H1 (cell line): ENCODE measurements around the gene CAPS2. TPM values are rescaled to one million over a fixed set of nuclear protein-coding genes. Genes with fewer than 3 reads are reported as not detected.

Source experiments
- CTCF ChIA-PET: fragments of 300-600 bp; sonication (Branson Sonifier 250); formaldehyde crosslinking; loops from one replicate; lab custom pipeline; 2021; ENCODE audit not compliant: partially characterized antibody; lab: Charles Lee
- POLR2A ChIA-PET: fragments of 300-600 bp; sonication (Branson Sonifier 250); formaldehyde crosslinking; loops from one replicate; lab custom pipeline; 2021; ENCODE audit warnings: inconsistent platforms; ENCODE audit not compliant: partially characterized antibody; lab: Charles Lee
- DNase-seq, 2 experiments: peaks; one replicate each; pipeline versions ENCODE4 v3.0.0 to v3.0.0-alpha.2; 2010 to 2022; ENCODE audit warnings: low spot score in 2 of 2, low read depth in 1 of 2, mixed read lengths in 1 of 2
- FAIRE-seq: peaks from 2 replicates; lab custom pipeline; 2011; peaks lifted over from hg19 to GRCh38; lab: Jason Lieb, UNC
- H2AFZ ChIP-seq: 2 replicates; pipeline ENCODE4 v1.8.1; 2012; ENCODE audit warnings: low read length, inconsistent platforms
- H2AK5ac ChIP-seq: 2 replicates; pipeline ENCODE4 v1.6.1; 2013; ENCODE audit warnings: low read depth, low read length
- H2BK120ac ChIP-seq: replicated peaks from 2 replicates; pipeline ENCODE3; 2013; ENCODE audit warnings: low read depth, low read length, inconsistent platforms
- H2BK12ac ChIP-seq: 2 replicates; pipeline ENCODE4 v1.6.1; 2013; ENCODE audit warnings: low read depth, low read length
- H2BK15ac ChIP-seq: 2 replicates; pipeline ENCODE4 v1.6.1; 2013; ENCODE audit warnings: low read length
- H2BK20ac ChIP-seq: 2 replicates; pipeline ENCODE4 v1.6.1; 2013; ENCODE audit warnings: low read length
- H2BK5ac ChIP-seq: 2 replicates; pipeline ENCODE4 v1.6.1; 2013; ENCODE audit warnings: low read depth, low read length
- H3K14ac ChIP-seq: 2 replicates; pipeline ENCODE4 v1.6.1; 2013; ENCODE audit warnings: inconsistent platforms; ENCODE audit not compliant: insufficient read length
- H3K18ac ChIP-seq: 2 replicates; pipeline ENCODE4 v1.6.1; 2013; ENCODE audit warnings: low read length; ENCODE audit errors: extremely low read depth
- H3K23ac ChIP-seq: 2 replicates; pipeline ENCODE4 v1.6.1; 2013; ENCODE audit warnings: inconsistent platforms; ENCODE audit not compliant: insufficient read length
- H3K23me2 ChIP-seq: 2 replicates; pipeline ENCODE4 v1.6.1; 2013; ENCODE audit warnings: low read depth, low read length
- H3K27ac ChIP-seq: 2 replicates; pipeline ENCODE4 v1.6.1; 2011; ENCODE audit warnings: low read depth, low read length, inconsistent platforms
- H3K27me3 ChIP-seq, 4 experiments: replicated peaks in 1 of 4; 1 replicate in 1 of 4; 2 replicates in 3 of 4; pipeline versions ENCODE4 v1.6.1 to v1.8.1; 2011 to 2013; ENCODE audit warnings: low read length in 3 of 4, mild to moderate bottlenecking in 3 of 4, inconsistent platforms in 2 of 4, mixed read lengths in 2 of 4, moderate library complexity in 1 of 4; ENCODE audit not compliant: control insufficient read depth in 3 of 4, insufficient read depth in 3 of 4; ENCODE audit errors: extremely low read depth in 1 of 4
- H3K36me3 ChIP-seq, 4 experiments: 2 replicates each; pipeline versions ENCODE4 v1.6.1 to v1.8.1; 2011 to 2013; ENCODE audit warnings: mild to moderate bottlenecking in 4 of 4, low read length in 3 of 4, moderate library complexity in 2 of 4, control low read depth in 1 of 4, inconsistent platforms in 1 of 4; ENCODE audit not compliant: insufficient read depth in 4 of 4, control insufficient read depth in 2 of 4
- H3K4ac ChIP-seq: replicated peaks from 2 replicates; pipeline ENCODE3; 2013; ENCODE audit warnings: low read length, low read depth, mixed read lengths, inconsistent platforms; ENCODE audit not compliant: insufficient read length
- H3K4me1 ChIP-seq, 4 experiments: replicated peaks in 1 of 4; 1 replicate in 1 of 4; 2 replicates in 3 of 4; pipeline versions ENCODE4 v1.6.1 to v1.8.1; 2011 to 2013; ENCODE audit warnings: low read length in 3 of 4, inconsistent platforms in 2 of 4, mixed read lengths in 1 of 4; ENCODE audit not compliant: insufficient read depth in 4 of 4, control insufficient read depth in 3 of 4
- H3K4me2 ChIP-seq, 2 experiments: 2 replicates each; pipeline versions ENCODE4 v1.6.1 to v1.8.1; 2011 to 2013; ENCODE audit warnings: low read depth in 2 of 2, low read length in 2 of 2, control low read depth in 1 of 2, inconsistent platforms in 1 of 2, mild to moderate bottlenecking in 1 of 2; ENCODE audit not compliant: insufficient read depth in 1 of 2
- H3K4me3 ChIP-seq, 4 experiments: fragments of 200-600, 300-600 bp in 1 of 4; sonication (generic), shearing (Covaris generic), sonication (Bioruptor Twin) in 1 of 4; 2 replicates each; pipeline versions ENCODE4 v1.5.1 to v1.8.1; 2011 to 2016; ENCODE audit warnings: low read length in 4 of 4, low read depth in 3 of 4, control low read depth in 2 of 4, inconsistent platforms in 2 of 4, mild to moderate bottlenecking in 2 of 4, mixed read lengths in 1 of 4, moderate library complexity in 1 of 4; ENCODE audit not compliant: insufficient read depth in 2 of 4; ENCODE audit errors: extremely low read depth in 1 of 4
- H3K56ac ChIP-seq: replicated peaks from 2 replicates; pipeline ENCODE3; 2013; ENCODE audit warnings: low read depth, mild to moderate bottlenecking, mixed read lengths, low read length, inconsistent platforms; ENCODE audit not compliant: insufficient read length
- H3K79me1 ChIP-seq: 2 replicates; pipeline ENCODE4 v1.6.1; 2013; ENCODE audit warnings: low read depth, low read length, control low read depth
- H3K79me2 ChIP-seq, 2 experiments: 2 replicates each; pipeline versions ENCODE4 v1.6.1 to v1.8.1; 2012 to 2013; ENCODE audit warnings: low read length in 2 of 2, mild to moderate bottlenecking in 2 of 2, inconsistent platforms in 1 of 2; ENCODE audit not compliant: insufficient read depth in 2 of 2, control insufficient read depth in 1 of 2
- H3K9ac ChIP-seq, 4 experiments: replicated peaks in 1 of 4; 1 replicate in 1 of 4; 2 replicates in 3 of 4; pipeline versions ENCODE4 v1.6.1 to v1.8.1; 2011 to 2013; ENCODE audit warnings: low read depth in 3 of 4, low read length in 3 of 4, control low read depth in 2 of 4, mild to moderate bottlenecking in 2 of 4, moderate library complexity in 2 of 4, inconsistent platforms in 1 of 4; ENCODE audit errors: extremely low read depth in 1 of 4
- H3K9me3 ChIP-seq, 2 experiments: 2 replicates each; pipeline versions ENCODE4 v1.6.1 to v1.8.1; 2012 to 2013; ENCODE audit warnings: mild to moderate bottlenecking in 2 of 2, moderate library complexity in 2 of 2, control low read depth in 1 of 2, inconsistent platforms in 1 of 2, low read depth in 1 of 2, low read length in 1 of 2, mixed read lengths in 1 of 2; ENCODE audit not compliant: insufficient read depth in 2 of 2
- H4K20me1 ChIP-seq, 2 experiments: replicated peaks in 1 of 2; 2 replicates each; pipeline versions ENCODE3 to v1.8.1; 2011 to 2013; ENCODE audit warnings: inconsistent platforms in 2 of 2, low read length in 2 of 2, mild to moderate bottlenecking in 1 of 2; ENCODE audit not compliant: insufficient read depth in 2 of 2, control insufficient read depth in 1 of 2
- H4K5ac ChIP-seq: 2 replicates; pipeline ENCODE4 v1.6.1; 2013; ENCODE audit warnings: low read length, low read depth, mixed read lengths, inconsistent platforms; ENCODE audit not compliant: insufficient read length
- H4K8ac ChIP-seq: 2 replicates; pipeline ENCODE4 v1.8.0; 2013; ENCODE audit warnings: mild to moderate bottlenecking, moderate library complexity, low read length, inconsistent platforms; ENCODE audit not compliant: insufficient read depth; ENCODE audit errors: extremely low read depth
- H4K91ac ChIP-seq: replicated peaks from 2 replicates; pipeline ENCODE3; 2013; ENCODE audit warnings: low read length, mixed read lengths, inconsistent platforms; ENCODE audit not compliant: insufficient read length
- CBX5 ChIP-seq: fragments of 300-800, 300-1000 bp; sonication (generic); IDR thresholded peaks from 2 replicates; pipeline ENCODE4 v1.7.1; 2016; ENCODE audit warnings: antibody characterized with exemption, low read length, low read depth
- CBX8 ChIP-seq: fragments of 300-800, 300-1000 bp; sonication (generic); IDR thresholded peaks from 2 replicates; pipeline ENCODE4 v1.7.1; 2016; ENCODE audit warnings: low read depth, low read length, borderline replicate concordance
- CREB1 ChIP-seq: IDR thresholded peaks from 2 replicates; pipeline ENCODE4 v1.6.1; 2012; ENCODE audit warnings: inconsistent platforms
- EZH2 ChIP-seq: fragments of 200-600 bp; sonication (generic); IDR thresholded peaks from 2 replicates; pipeline ENCODE4 v1.7.1; 2012; ENCODE audit warnings: low read depth, mild to moderate bottlenecking, moderate library complexity, low read length, inconsistent platforms; ENCODE audit not compliant: severe bottlenecking
- JUN ChIP-seq: IDR thresholded peaks from 2 replicates; pipeline ENCODE4 v1.6.1; 2011; ENCODE audit warnings: low read depth, mild to moderate bottlenecking, improper control_type of control experiment, low read length
- JUND ChIP-seq: IDR thresholded peaks from 2 replicates; pipeline ENCODE4 v1.6.1; 2011; ENCODE audit warnings: mild to moderate bottlenecking, improper control_type of control experiment, low read length
- KDM5A ChIP-seq: fragments of 200-600 bp; IDR thresholded peaks from 2 replicates; pipeline ENCODE4 v1.7.1; 2012; ENCODE audit warnings: mild to moderate bottlenecking, low read length, inconsistent platforms, mixed read lengths
- NRF1 ChIP-seq: IDR thresholded peaks from 2 replicates; pipeline ENCODE4 v1.6.1; 2011; ENCODE audit warnings: mild to moderate bottlenecking, low read depth, low read length, improper control_type of control experiment
- POLR2A ChIP-seq, 2 experiments: IDR thresholded peaks; 1 replicate in 1 of 2; 2 replicates in 1 of 2; pipeline ENCODE4 v1.6.1; 2011; ENCODE audit warnings: low read depth in 2 of 2, low read length in 2 of 2, mild to moderate bottlenecking in 2 of 2; ENCODE audit errors: control extremely low read depth in 1 of 2
- RNF2 ChIP-seq: fragments of 200-900, 300-1000 bp; sonication (generic); IDR thresholded peaks from 2 replicates; pipeline ENCODE4 v1.7.1; 2016; ENCODE audit warnings: borderline replicate concordance, low read depth, mild to moderate bottlenecking, antibody characterized with exemption, low read length; ENCODE audit not compliant: poor library complexity, severe bottlenecking; ENCODE audit errors: missing control alignments
- RXRA ChIP-seq: IDR thresholded peaks from 2 replicates; pipeline ENCODE4 v1.6.1; 2011; ENCODE audit warnings: low read depth, mild to moderate bottlenecking, low read length, moderate library complexity; ENCODE audit not compliant: insufficient read depth
- SAP30 ChIP-seq: fragments of 300-600 bp; sonication (generic); IDR thresholded peaks from 2 replicates; pipeline ENCODE4 v1.7.1; 2012; ENCODE audit warnings: low read length, moderate library complexity, mild to moderate bottlenecking, inconsistent platforms; ENCODE audit not compliant: insufficient read depth, insufficient replicate concordance
- SIN3A ChIP-seq, 2 experiments: IDR thresholded peaks in 1 of 2; conservative IDR thresholded peaks in 1 of 2; 2 replicates each; pipeline ENCODE4 v1.6.1; 2011 to 2012; ENCODE audit warnings: low read length in 2 of 2, improper control_type of control experiment in 1 of 2, low read depth in 1 of 2, mild to moderate bottlenecking in 1 of 2
- TAF7 ChIP-seq: optimal IDR thresholded peaks from 2 replicates; pipeline ENCODE3; 2011; ENCODE audit warnings: low read depth, mild to moderate bottlenecking, inconsistent platforms, low read length, moderate library complexity, borderline replicate concordance
- TBP ChIP-seq: IDR thresholded peaks from 2 replicates; pipeline ENCODE4 v1.6.1; 2011; ENCODE audit warnings: low read depth, low read length, improper control_type of control experiment
- WGBS, 2 experiments: shearing (Covaris generic) in 1 of 2; methylation state at CpG; one replicate each; pipeline versions ENCODE4 v1.1.6 to v1.1.7; 2013 to 2015; ENCODE audit warnings: low lambda C conversion rate in 2 of 2, mixed read lengths in 2 of 2, inconsistent platforms in 1 of 2, low coverage in 1 of 2, missing lambda C conversion rate in 1 of 2; ENCODE audit not compliant: insufficient replicate concordance in 2 of 2, insufficient coverage in 1 of 2, insufficient read length in 1 of 2; ENCODE audit errors: extremely low coverage in 1 of 2, missing lambda C conversion rate in 1 of 2; 5-methylcytosine and 5-hydroxymethylcytosine counted together
- polyA plus RNA-seq, 7 experiments: library from polyadenylated mRNA; depleted of rRNA in 3 of 7; stranded (reverse) in 5 of 7; unstranded in 2 of 7; fragments of >200 nt in 5 of 7; fragments of 200-250 nt in 2 of 7; gene quantifications; 1 replicate in 5 of 7; 2 replicates in 1 of 7; 4 replicates in 1 of 7; pipeline versions ENCODE4 v1.2.1 to v1.2.3, GENCODE V29; 2011 to 2013; ENCODE audit warnings: missing spikeins in 2 of 7, mixed read lengths in 2 of 7
- total RNA-seq: library from RNA; stranded (reverse); fragmentation: NEBNext Ultra II Directional; extraction: Animal tissue kit (Norgen Biotek cat#: 25700); gene quantifications from 2 replicates; pipeline ENCODE4 v1.2.1, GENCODE V29; 2021

CAPS2 gene
- total and polyA plus RNA-seq, 2 of the 8 experiments (the other 6 are each of a cell fraction or from before 2014, with no cell fraction given) = 2.3 to 3.8 TPM

DNA sequence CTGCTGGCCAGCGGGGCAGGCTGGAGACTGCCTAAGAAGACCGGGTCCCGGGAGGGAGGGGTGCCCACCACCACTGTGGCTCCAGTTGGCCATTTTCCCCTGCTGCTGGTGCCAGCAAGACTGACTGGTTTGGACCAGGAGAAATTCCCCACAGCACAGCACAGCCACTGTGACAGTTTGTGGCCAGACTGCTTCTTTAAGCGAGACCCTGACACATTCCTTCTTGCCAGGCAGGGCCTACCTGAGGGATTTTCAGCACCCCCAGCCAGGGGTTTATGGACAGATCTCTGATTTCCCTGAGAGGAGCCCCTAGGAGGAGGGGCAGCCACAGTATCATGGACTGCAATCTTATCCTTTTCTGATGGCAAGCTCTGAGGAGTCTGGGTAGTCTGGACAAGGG is 19.8 kb upstream of the CAPS2 start:
- Histone ChIP-seq H2BK120ac (no peak overlapping the region), H3K36me3 (no peaks in the 10 kb centered on the region), H4K91ac (no peak overlapping the region), H2AK5ac (no peak overlapping the region), H2BK12ac (no peak overlapping the region), H3K4me1 (no peaks in the 10 kb centered on the region), H3K9ac (no peak overlapping the region), H2AFZ (no peak overlapping the region), H3K4ac (no peak overlapping the region), H3K4me2 (no peak overlapping the region), H3K23me2 (no peaks in the 10 kb centered on the region), H2BK15ac (no peak overlapping the region), H3K18ac (no peak overlapping the region), H4K8ac (no peak overlapping the region), H4K20me1 (no peaks in the 10 kb centered on the region), H4K5ac (no peak overlapping the region), H3K79me1 (no peaks in the 10 kb centered on the region), H3K79me2 (no peaks in the 10 kb centered on the region), H3K4me3 (no peak overlapping the region), H3K27me3 (no peaks in the 10 kb centered on the region), H2BK5ac (no peak overlapping the region), H3K14ac (no peak overlapping the region), H3K9me3 (peaks cover 0 to 1% of the 10 kb centered on the region in 2 experiments; a peak in 1 of 4 replicates), H2BK20ac (no peak overlapping the region), H3K56ac (no peak overlapping the region), H3K23ac (no peak overlapping the region), H3K27ac (no peak overlapping the region)
- POLR2A ChIA-PET = no interaction called here
- DNase-seq = no peak
- 93% methylated on average over 4 of the region's 4 CpGs; no CpG with 5 or more reads in 1 of the 2 experiments for WGBS, 2 experiments
- FAIRE-seq = no peak
- CTCF ChIA-PET = no interaction called here
- TF ChIP-seq JUN = no peak
- TF ChIP-seq CBX5 = no peak
- no peak for TF ChIP-seq POLR2A (IDR thresholded peaks at IDR 0.05; ENCODE audit: control extremely low read depth in 1 of 2, low read depth in 2 of 2, low read length in 2 of 2)
- TF ChIP-seq TBP = no peak
- no peak for TF ChIP-seq JUND
- no peak for TF ChIP-seq SAP30
- TF ChIP-seq CBX8 = no peak
- no peak for TF ChIP-seq TAF7
- no peak for TF ChIP-seq RXRA
- no peak for TF ChIP-seq CREB1
- TF ChIP-seq KDM5A = no peak
- no peak for TF ChIP-seq RNF2
- TF ChIP-seq SIN3A (conservative IDR thresholded peaks at IDR 0.05 in 1 of 2, IDR thresholded peaks at IDR 0.05 in 1 of 2; ENCODE audit: low read depth in 1 of 2, low read length in 2 of 2) = no peak
- TF ChIP-seq NRF1 = no peak
- no peak for TF ChIP-seq EZH2
